ENCODE measurements around the gene PARP8.
"Not testable (repeated sequence)": the region's sequence is repeated elsewhere in the genome, so short reads cannot be mapped to it uniquely, and the experiment has no call there.

PARP8 gene

DNA sequence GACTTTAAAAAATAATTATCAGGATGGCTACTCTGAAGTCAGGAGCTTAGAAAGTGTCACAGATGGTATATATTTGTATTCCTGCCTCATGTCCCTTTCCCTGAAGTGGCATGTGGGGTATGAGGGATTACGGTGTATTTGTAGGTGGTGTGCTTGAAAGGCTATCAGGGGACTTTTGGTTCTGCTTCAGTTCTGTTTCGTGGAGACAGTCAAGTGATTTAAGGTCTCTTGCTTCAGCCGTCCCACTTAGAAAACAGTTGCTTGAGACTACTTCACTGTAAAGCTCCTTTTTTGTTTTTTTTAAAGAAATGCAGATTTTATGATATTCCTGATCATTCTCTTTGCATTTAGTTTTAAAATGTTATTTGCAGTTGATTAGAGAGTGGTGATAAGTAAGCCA is 18.3 kb downstream of the PARP8 start:
- DNase-seq (ENCODE audit: low read depth in 4 of 4, low spot score in 1 of 4): no peak

DNA sequence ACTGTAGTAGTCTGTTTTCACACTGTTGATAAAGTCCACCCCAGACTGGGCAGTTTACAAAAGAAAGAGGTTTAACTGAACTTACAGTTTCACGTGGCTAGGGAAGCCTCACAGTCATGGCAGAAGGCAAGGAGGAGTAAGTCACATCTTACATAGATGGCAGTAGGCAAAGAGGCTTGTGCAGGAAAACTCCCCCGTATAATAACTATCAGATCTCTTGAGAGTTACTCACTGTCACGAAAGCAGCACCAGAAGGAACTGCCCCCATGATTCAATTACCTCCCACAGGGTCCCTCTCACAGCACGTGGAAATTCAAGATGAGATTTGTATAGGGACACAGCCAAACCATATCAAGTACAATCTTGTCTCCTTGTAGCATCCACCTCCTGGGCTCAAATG is 21.1 kb downstream of the PARP8 start:
- DNase-seq (ENCODE audit: low read depth in 4 of 4, low spot score in 1 of 4): no peak

DNA sequence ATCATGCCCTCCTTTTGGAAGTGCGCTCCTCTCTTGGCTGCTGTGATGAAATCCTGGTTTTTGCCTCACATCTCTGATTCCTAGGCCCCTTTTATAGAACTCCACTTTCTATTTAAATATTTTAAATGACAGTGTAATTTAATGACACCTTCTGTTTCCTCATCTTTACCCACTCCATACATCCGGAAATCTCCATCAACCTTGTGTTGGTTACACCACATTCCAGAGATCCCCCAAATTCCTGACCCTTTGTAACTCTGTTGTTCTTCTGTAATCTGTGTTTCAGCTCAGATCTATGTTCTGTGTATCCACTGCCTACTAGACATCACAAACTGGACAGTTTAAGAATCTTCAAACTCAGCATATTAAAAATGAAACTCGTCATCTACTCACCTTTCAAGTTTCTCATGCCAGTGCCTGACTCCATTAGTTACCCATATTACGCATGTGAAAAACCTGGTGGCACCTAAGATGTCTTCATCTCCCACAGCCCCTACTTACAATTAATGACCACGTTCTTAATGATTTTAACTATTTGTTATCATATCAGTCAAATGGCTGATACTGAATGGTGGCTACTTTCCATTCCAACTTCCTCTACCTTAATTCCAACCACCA is 25.1 kb downstream of the PARP8 start:
- no peak for DNase-seq (ENCODE audit: low read depth in 4 of 4, low spot score in 1 of 4)

DNA sequence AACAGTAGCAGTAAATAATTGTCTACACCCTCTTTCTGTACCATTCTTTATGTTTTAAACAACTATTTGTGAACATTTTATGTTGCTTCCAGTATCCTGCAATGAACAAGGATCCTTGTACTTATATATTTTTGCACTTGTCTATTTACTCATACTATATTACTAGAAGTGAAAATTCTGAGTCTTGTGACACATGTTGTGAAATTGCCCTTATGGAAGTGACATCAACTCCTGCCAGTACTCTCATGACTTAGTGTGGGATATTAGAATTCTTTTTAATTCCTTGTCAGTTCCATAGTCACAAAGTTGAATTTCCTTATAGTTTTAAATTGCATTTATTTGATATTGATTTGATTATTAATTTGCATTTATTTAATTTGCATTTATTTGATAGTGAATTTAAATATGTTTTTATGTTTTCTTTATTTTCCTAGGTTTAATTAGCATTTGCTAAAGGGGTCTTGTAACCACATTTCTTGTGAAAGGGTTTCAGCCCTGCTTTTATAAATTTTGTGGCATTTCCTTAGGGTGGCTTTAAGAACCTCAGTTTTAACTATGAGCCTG is 27.7 kb downstream of the PARP8 start:
- DNase-seq (ENCODE audit: low read depth in 4 of 4, low spot score in 1 of 4): no peak

DNA sequence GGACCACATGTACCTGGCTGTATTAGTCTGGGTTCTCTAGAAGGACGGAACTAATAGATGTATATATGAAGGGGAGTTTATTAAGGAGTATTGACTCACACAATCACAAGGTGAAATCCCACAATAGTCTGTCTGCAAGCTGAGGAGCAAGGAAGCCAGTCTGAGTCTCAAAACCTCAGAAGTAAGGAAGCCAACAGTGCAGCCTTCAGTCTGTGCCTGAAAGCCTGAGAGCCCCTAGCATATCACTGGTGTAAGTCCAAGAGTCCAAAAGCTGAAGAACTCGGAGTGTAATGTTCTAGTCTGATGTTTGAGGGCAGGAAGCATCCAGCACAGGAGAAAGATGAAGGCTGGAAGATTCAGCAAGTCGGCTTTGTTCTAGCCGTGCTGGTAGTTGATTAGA is 28.2 kb downstream of the PARP8 start:
- not testable (repeated sequence) for DNase-seq (ENCODE audit: low read depth in 4 of 4, low spot score in 1 of 4)

DNA sequence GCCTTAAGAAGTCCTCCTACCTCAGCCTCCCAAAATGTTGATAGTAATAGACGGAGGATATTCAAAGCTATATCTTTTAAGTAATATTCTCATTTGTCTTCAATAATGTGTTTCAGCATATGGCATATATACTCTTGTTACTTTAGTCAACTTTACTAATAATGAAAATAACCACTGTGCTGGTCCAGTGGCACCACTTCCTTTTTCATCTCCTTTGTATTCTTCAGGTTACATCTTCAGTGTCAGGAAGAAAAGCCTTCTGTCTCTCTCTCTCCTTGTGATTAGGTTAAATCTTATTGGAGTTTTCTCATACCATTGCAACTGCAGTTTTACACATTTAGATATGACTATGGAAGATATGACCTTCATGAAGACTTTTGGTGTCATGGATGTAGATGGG is 31.3 kb downstream of the PARP8 start:
- DNase-seq (ENCODE audit: low read depth in 4 of 4, low spot score in 1 of 4): no peak

DNA sequence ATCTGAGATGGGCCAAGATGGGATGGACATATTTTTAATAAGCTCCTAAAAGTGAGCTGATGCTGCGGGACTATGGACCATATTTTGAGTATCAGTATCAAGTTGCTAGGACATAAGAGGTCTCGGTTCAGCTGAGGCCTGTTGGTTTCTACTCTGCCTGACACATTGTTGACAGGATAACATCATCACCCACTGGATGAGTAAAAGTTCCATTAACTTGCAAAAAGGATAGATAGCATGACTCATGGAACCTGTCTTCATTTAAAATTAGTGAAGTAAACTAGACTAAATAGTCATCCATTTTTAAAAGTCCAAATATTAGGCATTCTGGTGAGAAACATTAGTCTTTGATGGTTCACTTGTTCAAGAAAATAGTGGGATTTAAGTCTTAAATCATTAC is 33.3 kb downstream of the PARP8 start:
- peak in 2 of 4 experiments; percentile 7 to 9 for DNase-seq (ENCODE audit: low read depth in 4 of 4, low spot score in 1 of 4)

DNA sequence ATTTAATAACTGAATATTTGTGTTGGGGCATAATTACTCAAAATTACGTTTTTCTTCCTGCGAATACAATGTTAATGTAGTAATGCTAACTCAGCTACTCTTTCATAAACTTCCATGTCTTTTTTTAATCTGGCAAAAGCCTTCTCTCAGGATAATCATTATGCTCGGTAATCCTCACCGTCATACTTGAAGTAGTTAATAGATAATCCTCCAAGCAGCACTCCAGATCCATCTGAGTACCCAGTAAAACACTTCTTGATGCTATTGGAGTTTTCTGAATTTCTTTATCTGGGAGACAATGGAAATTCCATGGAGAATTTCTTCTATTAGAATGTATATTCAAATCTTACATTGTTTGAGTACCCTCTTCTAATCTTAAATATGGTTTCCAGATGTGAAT is 34.3 kb downstream of the PARP8 start:
- DNase-seq (ENCODE audit: low read depth in 4 of 4, low spot score in 1 of 4): no peak

DNA sequence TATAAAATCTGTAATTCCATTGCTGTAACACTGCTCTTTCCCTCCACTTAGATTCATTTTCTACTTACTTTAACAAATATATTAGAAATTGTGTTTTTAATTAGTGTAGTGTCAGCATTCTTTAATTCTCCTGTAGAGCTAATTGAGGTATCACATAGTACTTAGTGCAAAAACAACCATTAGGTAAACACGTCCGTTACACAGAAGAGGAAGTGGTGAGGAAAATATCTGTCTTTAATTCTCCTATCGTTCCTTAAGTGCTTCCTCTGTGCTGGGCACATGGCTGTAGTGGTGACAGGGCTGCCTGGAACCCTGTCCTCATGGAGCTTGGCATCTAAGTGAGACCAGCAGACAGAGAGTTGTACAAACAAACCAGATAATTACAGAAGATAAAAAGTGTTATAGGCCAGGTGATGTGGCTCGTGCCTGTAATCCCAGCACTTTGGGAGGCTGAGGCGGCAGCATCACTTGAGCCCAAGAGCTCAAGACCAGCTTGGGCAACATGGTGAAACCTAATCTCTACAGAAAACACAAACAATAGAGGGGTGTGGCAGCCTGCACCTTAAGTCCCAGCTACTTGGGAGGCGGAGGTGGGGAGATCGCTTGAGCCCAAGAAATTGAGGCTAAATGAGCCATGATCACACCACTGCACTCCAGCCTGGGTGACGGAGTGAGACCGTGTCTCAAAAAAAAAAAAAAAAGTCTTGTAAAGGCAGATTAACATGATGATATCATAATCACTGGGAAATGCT is 36.4 kb downstream of the PARP8 start:
- DNase-seq (ENCODE audit: low read depth in 4 of 4, low spot score in 1 of 4): no peak

DNA sequence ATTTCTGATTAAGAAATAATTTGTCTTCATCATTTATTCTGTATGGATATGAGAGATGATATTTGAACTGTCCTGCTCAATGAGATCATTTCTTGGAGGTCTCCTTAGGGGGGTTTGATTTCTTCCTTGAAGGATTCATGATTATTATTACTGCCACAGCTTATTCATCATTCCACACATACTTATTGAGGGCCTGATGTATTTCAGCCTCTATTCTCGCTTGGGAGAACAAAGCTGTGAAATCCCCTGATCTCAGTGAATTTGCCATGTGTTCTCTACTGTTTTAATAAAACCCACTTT is 36.9 kb downstream of the PARP8 start:
- DNase-seq (ENCODE audit: low read depth in 4 of 4, low spot score in 1 of 4): no peak

DNA sequence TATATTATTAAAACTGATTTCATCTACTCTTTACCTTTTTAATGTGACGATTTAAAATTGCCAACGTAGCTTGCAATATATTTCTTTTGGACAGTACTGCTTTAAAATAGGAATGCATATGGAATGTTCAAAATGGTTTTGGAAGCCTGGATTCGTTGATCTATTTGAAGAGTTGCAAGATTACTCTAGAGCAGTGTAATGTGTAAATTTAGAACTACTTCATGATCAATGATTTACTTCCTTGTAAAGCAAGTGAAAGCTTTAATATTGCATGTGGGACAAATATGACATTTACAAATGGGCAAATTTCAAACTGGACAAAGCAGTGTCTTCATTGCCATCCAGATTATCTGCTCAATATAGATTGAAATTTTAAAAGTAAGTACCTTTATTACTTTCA is 38.3 kb downstream of the PARP8 start:
- DNase-seq (ENCODE audit: low read depth in 4 of 4, low spot score in 1 of 4): no peak

DNA sequence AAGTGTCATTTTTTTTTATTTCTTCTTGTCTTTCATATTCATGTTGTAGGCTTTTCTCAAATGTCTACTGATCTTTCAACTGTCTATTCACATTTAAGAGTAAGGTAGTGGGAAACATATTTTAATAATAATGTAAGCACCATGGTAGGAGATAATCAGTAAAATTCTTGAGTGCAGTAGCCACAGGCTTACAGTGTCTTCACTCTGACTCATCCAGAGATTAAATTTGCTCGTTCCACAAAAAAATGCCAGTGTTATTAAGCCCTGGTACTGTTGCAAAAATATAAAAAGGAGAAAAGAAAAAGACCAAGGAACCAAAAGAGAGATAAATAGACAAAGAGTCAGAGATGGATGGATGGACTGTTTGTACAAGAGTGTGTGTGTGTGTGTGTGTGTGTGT is 43.0 kb downstream of the PARP8 start:
- no peak for DNase-seq (ENCODE audit: low read depth in 4 of 4, low spot score in 1 of 4)

DNA sequence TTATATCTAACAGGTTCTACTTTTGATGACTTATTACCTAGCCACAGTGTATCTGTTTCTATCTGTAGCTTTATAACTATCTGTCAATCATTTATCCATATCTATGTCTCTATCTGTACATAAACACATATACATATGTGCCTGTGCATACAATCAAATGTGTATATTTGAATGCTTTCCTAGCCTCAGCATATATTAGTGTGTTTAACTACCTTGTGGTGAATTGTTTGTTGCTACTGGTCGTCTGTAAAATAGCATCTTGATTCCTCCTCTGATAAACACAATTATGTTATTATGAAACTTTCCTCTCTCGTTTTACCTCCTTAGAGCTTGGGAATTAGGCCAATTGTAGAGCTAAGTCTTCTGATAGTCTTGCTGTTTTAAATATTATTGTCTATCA is 44.4 kb downstream of the PARP8 start:
- no peak for DNase-seq (ENCODE audit: low read depth in 4 of 4, low spot score in 1 of 4)

DNA sequence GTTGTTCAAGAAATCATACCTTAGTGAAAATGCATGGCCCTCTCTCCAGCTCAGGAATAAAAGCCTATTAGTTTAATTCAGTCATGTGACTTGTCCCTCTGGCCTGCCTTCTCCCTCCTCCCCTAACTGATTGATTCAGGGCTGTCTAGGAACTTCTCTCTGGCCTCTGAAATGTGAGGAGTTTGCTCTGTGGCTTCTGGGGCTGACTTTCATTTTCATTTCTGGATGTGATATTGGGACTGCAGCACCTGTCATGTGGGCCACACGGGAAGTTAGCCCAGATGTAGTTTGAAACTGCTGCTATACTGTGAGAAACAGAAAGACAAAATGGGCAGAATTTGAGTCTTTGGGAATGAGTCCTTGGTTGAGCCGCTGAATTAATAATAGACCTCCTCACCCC is 44.8 kb downstream of the PARP8 start:
- DNase-seq (ENCODE audit: low read depth in 4 of 4, low spot score in 1 of 4): peak in 2 of 4 experiments; percentile 18 to 25

DNA sequence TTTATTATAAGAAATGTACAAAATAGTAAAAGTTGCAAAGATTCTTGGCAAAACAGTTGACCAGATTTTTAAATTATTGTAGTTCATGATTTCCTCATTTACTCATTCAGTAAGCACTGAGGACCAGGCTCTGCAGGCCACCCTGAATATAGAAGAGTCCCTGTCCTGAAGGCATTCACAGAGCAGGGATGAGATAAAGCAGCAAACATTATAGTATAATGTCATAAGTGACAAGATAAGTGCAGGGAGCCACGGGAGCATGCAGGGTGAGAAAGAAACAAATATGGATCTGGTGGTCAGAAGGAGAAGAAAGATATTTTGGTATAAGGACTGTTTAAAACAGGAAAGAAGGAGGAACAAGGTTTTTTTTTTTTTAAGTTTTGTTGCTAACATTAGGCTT is 46.0 kb downstream of the PARP8 start:
- DNase-seq (ENCODE audit: low read depth in 4 of 4, low spot score in 1 of 4): no peak

DNA sequence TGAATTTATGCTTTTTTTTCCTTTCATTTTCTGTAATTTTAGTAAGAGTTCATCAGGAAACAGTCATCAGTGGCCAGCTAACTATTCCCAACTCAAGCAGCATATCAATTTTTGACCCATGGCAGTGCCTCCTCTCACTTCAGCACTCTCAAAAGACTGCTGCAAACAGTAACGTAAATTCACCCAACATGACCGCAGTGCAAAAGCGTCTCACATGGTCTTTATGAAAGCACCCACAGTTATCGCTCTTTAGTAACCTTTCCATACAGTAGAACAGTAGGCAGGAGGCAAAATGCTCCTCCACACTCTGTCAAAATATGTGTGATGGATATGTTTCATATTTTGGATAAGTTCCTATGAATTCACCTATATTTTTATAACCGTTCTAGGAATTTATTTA is 48.6 kb downstream of the PARP8 start:
- DNase-seq (ENCODE audit: low read depth in 4 of 4, low spot score in 1 of 4): no peak

DNA sequence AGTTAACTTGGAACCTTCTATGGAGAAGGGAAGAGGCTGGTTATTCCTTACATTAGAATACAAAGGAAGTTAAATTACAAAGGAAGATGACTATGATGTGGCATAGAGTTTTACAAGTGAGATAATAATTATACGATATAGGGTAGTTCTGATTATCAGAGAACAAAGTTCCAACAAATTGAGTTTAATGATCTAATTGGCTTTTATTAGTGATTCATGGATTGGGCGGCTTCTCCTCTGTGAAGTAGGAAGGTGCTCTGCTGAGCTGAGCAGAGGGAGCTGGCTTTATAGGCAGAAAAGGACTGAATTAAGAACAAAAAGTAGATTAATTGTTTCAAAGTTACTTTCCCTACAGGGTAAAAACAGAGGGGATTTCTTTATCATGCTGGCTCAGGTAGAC is 49.7 kb downstream of the PARP8 start:
- no peak for DNase-seq (ENCODE audit: low read depth in 4 of 4, low spot score in 1 of 4)

DNA sequence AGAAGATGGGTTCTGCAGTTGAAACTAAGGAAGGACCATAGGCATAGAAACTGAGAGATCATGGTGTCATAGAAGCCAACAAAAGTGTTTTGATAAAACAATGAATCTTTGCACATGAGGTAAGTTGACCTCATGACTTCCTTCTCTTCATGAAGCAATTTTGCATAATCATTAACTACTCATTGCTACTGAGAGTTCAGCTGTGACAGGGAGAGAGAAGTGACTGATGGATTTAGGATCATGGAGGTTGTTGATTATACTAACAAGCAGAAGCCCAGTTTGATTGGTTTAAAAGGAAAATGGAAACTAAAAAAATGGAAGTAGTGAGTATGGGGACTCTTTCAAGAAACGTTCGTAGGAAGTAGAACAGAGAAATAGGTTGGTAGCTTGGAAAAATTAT is 51.2 kb downstream of the PARP8 start:
- no peak for DNase-seq (ENCODE audit: low read depth in 4 of 4, low spot score in 1 of 4)

DNA sequence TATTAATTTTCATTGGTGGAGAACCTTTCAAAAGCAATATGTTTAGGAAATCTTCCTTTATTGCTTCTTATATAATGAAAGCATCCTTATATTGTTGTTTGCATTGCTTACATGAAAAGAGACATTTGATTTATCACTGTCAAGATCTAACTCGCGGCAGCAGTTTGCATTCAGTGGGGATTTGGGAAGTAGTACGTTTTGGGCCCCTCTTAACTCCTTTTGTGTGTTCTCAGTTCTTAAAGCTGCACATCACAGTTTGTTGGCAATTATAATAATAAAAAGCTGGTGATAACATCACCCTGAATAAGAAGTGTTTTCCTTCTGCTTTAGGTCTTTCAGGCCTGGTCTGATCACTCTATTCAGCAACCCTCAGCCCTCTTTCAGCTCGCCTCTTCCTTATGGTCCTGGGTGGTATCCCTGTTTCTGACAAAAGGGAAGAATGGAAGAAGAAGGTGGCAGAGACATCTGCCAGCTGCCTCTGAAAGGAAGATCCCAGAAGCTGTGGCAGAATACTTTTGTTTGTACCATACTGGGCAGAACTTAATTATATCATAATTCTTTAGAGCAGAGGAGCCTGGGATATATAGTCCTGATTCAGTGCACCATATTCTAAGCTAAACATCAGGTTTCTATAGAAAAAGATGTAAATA is 53.7 kb downstream of the PARP8 start:
- no peak for DNase-seq (ENCODE audit: low read depth in 4 of 4, low spot score in 1 of 4)

DNA sequence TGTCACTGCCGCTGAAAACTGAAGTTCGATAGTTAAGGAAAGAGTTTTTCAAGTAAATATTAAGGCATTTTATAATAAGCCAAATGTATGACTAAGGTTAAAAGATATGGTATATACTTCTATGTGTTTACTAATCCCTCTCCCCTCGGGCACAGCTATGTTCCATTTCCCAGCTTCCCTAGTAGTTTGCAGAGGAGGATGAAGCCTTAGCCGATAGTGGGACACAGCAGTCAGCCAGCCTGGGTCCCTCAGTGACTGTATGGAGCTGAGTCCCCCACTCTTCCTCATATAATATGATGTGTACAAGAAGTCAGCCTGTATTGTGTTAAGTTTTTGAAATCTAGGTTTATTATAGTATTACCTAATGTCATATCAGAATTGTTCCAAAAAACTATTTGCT is 55.8 kb downstream of the PARP8 start:
- no peak for DNase-seq (ENCODE audit: low read depth in 4 of 4, low spot score in 1 of 4)

DNA sequence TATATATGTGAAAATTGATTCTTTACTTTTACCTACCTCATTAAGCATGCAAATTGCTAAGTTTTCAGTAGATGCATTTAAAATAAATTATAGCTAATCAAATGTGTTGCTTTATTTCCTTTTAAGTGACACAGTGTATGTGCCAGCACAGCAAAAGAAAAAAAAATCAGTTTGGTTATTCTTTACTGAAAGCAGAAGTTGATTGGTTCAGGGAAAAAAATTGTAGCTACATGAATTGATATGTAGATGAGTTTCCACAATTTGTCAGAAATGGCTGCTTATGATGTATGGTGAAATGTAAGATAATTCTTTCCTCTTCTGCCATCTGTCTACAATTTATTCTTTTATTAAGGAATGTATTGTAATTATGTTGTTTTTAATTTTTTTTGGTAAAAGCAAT is 57.8 kb downstream of the PARP8 start:
- no peak for DNase-seq (ENCODE audit: low read depth in 4 of 4, low spot score in 1 of 4)

DNA sequence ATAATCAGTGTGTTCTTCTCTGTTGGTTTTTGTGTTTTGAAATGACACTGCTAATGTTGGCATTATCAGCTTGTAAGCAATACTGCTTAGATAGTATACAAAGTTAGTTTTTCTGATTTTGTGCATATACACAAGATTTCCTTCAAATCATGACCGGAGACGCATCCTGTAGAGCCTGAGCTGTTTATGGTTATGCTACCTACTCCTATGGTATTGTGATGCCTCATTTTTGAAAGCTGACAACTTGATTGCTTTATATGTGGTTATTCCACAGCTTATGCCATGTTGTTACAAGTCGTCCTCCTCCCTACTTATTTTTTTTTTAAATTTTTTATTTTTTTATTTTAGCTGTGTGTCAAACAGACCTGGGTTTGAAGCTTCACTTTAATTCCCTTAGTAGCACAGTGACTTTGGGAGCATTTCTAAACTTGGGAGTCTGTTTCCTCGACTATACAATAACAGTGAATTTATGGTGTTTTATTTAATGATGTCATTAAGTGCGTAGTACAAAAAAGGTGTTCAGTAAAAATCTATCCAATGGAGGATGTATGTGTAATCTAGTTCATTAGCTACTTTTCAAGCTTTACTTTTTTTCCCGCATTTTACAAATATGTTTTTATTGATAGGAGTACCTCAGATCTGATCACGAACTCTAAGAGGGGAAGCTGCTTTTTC is 59.5 kb downstream of the PARP8 start:
- DNase-seq (ENCODE audit: low read depth in 4 of 4, low spot score in 1 of 4): no peak

All from stimulated activated CD4-positive, alpha-beta T cell treated with anti-CD3 and anti-CD28 coated beads, Interleukin-1b, Interleukin-23, amount 100 ng/mL, for 24 hours (primary cell).